ENCODE results near the gene GPR137. TPM values are rescaled to one million over a fixed set of nuclear protein-coding genes. Genes with fewer than 3 reads are reported as not detected.

The GPR137 gene
- total RNA-seq, 1 donor from 2014 or later = 18.5 TPM

DNA sequence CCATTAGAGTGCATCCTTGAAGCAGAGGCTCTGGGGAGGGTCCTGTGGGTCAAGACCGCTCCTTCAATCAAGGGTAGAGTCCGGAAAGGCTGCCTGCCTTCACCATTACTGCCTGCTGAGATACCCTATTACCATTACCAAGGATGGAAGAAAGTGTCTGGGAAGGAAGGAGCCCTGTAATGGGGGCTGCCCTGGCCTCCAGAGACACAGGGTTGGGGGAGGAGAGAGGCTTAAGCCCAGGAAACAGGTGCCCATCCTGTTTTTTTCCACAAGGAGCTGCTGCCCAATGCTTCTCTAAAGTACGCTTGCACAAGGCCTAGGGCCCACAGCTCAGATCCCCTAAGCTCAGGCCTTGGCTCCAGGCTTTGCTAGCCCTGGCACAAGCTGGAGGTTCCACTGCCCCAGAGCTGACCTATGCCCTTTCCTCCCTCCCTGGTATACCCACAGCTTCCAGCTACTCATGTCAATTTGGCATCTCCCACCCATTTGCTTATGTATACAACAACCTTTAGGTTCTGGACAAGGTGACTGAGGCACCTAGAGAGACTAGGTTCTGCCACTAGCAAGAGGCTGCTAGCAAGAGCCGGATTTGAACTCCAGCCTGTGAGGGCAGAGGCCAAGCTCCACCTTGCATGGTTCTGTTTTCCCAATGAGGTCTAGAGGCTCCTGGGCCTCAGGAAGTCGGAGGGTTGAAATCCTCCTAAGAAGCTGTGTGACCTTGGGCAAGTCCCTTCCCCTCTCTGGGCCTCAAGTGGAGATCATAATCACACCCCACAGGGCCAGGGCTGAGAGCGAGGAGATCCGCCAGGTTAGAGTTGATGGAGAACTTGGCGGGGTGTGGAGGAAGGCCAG lies 35.9 kb upstream of the GPR137 start:
- no peak for ATAC-seq

DNA sequence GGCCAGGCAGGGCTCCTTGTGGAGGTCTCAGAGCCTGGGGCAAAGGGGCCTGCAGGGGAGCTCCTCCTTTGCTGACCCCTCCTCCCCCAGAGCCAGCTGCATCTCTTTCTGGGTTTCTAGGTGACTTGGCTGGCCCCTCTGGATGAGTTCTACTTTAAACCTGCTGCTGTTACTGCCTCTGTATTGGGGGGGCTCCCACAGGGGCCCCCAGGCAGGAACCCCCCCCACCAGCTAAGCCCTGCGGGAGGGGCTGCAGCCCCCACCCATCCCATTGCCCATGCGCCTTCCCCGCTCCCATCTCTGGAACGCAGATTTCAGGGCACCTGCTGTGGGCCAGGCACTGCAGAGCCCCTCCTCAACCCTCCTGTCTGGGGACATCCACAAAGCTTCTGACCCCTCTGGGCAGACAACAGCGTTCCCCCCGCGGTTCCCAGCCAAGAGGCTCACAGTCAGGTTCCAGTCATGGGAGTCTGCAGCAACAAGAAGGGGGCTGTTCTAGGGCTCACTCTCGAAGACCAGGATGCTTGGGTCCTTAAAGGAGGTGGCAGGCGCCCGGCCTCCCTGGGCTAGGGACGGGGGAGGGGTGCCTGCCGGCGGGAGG lies 35.1 kb upstream of the GPR137 start:
- ATAC-seq = no peak

DNA sequence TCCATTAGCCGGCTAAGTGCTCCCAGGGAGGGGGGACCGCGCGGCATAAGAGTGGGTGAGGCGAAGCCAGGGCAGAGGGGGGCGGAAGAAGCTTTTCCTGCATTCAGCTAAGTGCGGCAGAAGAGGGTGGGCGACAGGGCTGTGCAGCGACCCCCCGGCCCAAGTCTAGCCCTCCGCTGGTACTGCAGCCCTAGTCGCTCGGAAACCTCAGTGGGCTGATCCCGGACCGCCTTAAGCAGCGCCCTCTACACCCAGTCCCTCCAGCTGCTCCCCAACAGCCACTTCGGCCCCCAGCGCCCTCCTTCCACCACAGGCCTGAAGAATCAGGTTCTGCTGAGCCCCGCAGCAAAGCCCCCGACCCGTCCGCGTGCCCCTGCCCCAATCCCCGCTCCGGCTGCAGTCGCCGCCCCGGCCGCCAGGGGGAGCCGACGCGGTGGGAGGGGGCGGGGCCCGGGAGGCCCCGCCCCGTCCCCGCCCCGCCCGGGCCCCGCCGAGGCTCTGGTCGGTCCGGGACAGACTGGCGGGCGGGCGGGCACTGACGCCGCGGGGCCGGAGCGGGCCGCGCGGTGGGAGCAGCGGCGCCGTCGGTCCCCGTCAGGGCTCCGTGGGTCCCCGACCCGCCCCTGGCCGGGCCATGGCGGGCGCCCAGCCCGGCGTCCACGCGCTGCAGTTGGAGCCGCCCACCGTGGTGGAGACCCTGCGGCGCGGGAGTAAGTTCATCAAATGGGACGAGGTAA lies 34.5 kb upstream of the GPR137 start, which contains the start of gene PLCB3:
Gene PLCB3, plus strand, starts transcription at position 515 of the 737 bp plus-strand sequence. Its CDS starts 120 bp downstream, at position 635.
- peak; percentile 61 for ATAC-seq

DNA sequence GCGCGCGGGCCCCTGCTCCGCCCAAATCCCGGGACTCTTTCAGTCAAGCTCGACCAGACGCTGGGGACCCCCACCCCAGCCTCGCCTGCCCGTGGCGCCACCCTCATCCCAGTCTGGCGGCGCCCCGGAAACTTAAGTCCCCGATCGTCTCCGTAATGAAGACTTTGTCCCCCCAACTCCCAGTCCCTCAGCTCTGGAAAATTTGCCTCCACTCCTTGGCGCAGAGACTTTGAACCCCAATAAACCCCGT lies 34.0 kb upstream of the GPR137 start:
- ATAC-seq = no peak

DNA sequence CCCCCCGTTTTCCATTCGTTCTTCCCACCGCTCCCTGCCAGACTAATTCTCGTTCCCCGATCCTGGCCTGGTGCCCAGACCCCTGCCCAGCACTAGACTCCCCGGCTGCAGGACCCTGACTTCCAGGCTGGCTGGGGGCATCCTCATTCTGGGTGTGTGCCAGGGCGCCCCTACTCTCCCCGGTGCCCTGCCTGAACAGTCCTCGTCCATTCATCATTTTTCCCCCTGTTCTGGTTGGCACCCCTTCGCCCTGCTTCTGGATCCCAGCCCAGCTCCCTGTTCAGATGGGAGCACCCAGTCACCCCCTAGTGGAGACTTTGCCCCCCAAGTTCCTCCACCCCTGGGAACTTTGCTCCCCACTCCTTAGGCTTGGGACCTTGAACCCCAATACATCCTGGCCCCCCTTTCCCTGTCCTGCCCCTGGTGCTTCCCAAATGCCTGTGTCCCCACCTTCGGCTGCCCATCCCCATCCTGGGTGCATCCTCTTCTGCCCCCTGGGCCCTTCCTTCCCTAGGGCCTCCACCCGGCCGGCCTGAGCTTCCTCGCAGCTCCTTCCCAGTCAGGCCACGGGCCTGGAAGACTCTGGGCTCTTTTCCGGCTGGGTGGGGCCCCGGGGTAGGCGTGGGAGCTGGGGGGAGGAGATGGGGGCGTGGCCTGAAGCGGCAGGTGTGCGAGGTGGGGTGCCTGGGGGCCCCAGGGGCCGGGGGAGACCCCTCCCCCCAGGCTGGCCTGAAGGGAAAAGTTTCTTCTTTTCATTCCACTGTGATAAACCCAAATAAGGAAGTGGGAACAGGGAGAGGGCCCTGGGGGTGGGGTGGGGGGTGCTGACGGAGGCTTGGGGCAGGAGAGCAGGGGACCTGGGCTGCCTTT lies 33.4 kb upstream of the GPR137 start:
- ATAC-seq = peak; percentile 48

DNA sequence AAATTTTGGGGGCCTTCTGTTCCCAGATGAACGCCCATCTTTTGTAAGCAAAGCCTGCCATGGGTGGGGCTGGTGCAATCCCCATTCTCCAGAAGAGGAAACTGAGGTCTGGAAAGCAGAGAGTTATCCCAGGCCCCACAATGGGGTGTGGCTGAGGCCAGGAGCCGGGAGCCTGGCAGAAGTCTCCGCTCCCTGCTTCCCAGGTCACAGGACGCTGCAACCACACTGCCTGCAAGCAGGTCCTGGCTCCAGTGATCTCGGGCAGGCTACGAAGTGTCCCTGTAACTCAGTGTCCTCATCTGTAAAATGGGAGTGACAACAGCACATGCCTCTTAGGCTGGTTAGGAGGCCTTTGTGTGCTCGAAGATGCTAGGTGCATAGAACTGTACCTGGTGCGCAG lies 32.6 kb upstream of the GPR137 start:
- no peak for ATAC-seq

DNA sequence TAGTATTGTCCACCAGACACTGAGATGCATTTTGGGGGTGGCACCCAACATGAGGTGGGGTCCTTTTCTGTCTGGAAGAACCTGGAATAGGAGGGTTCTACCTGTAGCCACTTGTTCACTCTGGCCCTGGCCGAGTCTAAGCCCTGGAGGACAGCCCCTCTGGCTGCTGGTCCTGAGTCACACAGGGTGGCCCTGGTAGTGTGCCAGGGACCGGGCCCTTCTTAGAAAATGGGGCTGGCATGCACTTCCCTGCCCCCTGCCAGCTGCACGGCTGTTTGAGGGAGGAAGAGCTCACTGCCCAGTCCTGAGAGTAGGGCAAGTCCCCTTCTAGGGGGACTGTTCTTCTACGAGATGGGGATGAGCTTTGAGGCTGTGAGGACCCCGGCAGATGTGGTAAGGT lies 32.2 kb upstream of the GPR137 start:
- ATAC-seq = no peak

DNA sequence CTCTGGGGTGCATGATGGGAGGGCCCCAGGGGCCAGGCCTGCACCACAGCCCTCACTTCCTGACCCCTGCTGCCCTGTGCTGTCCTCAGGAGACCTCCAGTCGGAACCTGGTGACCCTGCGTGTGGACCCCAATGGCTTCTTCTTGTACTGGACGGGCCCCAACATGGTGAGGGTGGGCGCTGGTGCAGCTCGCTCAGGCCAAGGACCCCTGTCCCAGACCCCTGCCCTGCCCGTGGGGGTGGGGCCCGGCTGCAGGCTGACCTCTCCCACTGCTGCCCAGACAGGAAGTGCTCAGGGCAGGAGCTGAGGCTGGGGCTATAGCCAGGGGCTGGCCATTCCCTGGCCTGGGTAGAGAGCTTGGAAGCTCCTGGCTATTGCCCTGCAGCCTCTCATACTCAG lies 31.3 kb upstream of the GPR137 start:
- no peak for ATAC-seq

DNA sequence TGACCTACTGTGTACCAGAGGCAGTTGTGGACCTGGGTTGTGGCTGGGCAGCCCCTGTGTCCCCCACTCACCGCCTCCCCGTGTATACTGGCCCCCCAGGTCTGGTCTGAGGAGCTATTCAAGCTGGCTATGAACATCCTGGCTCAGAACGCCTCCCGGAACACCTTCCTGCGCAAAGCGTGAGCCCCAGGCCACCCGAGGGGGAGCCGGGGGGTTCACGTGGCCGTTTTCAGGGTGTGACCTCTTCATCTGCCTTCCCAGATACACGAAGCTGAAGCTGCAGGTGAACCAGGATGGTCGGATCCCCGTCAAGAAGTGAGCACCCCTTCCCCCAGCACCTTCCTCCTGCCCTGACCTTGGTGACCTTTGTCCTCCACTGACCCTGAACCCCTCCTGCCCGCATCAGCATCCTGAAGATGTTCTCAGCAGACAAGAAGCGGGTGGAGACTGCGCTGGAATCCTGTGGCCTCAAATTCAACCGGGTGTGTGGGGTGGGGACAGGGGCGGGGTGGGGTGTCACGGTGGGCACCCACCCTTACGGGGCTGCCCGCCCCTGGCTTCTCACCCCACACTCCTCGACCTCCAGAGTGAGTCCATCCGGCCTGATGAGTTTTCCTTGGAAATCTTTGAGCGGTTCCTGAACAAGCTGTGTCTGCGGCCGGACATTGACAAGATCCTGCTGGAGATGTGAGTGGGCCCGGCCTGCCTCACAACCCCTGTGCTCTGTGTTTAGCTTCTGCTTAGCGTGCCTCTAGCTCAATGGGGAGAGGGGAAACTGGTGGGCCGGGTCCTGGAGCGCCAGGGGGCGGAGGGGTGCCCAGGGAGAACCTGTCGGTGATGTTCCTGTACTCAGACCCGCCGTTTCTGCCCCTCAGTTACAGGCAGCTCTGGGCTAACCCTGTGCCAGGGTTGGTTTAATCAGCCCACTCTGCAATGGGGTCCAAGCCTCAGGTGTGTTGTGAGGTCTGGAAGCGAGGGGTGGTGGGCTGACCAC lies 30.2 kb upstream of the GPR137 start:
- ATAC-seq = no peak

DNA sequence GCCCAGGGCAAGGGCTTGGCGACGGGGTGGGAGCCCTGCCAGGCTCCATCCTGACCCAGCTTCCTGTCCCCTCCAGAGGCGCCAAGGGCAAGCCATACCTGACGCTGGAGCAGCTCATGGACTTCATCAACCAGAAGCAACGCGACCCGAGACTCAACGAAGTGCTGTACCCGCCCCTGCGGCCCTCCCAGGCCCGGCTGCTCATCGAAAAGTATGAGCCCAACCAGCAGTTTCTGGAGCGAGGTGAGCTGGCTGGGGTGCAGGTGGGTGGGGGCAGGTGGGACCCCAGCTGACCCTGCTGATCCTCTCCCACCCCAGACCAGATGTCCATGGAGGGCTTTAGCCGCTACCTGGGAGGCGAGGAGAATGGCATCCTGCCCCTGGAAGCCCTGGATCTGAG lies 29.3 kb upstream of the GPR137 start:
- no peak for ATAC-seq

DNA sequence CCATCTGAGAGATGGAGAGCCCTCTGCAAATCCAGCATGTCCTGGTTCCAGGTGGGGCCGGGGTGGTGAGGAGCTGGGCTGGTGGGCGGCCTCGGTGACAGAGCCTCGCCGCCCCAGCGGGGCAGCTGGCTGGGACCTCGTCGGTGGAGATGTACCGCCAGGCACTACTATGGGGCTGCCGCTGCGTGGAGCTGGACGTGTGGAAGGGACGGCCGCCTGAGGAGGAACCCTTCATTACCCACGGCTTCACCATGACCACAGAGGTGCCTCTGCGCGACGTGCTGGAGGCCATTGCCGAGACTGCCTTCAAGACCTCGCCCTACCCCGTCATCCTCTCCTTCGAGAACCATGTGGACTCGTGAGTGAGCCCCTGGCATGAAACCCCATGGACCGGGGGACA lies 27.3 kb upstream of the GPR137 start:
- ATAC-seq = no peak

DNA sequence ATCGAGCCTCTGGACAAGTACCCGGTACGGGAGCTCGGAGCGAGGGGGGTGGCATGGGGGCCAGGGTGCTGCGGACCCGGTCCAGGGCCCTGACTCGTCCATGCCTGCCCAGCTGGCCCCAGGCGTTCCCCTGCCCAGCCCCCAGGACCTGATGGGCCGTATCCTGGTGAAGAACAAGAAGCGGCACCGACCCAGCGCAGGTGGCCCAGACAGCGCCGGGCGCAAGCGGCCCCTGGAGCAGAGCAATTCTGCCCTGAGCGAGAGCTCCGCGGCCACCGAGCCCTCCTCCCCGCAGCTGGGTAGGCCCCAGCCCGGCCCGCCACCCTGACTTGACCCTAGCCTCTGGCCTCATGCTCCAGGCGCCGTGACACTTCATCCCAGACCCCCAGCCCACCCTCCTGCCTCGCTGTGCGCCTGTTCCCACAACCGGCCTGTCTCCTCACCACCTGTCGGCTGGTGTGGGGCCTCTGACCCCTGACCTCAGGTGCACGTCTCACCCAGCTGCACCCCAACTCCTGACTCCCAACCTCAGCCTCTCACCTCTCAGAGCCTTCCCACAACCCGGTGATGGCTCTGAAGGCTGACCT lies 26.6 kb upstream of the GPR137 start:
- no peak for ATAC-seq

DNA sequence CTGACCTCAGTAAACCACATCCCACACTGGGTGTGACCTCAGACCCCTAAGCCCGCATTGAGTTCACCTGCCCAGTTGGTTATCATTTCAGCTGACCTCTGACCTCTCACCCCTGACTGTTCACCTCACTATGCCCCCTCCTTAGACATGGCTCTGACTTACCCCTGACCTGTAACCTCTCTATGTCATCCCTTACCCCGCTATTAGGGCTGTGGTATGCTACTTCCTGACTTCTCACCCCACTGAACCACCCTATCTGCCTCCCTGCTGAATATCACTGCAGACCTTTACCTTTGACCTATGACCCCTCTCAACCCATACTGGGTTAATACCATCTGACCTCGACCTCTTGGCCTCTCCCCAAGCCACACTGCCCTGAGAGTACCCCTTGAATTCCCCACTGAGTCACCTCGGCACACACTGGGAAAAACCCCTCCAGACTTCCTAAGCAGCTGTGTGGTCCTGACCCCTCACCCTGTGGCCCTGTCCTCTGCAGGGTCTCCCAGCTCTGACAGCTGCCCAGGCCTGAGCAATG lies 26.0 kb upstream of the GPR137 start:
- ATAC-seq = no peak

DNA sequence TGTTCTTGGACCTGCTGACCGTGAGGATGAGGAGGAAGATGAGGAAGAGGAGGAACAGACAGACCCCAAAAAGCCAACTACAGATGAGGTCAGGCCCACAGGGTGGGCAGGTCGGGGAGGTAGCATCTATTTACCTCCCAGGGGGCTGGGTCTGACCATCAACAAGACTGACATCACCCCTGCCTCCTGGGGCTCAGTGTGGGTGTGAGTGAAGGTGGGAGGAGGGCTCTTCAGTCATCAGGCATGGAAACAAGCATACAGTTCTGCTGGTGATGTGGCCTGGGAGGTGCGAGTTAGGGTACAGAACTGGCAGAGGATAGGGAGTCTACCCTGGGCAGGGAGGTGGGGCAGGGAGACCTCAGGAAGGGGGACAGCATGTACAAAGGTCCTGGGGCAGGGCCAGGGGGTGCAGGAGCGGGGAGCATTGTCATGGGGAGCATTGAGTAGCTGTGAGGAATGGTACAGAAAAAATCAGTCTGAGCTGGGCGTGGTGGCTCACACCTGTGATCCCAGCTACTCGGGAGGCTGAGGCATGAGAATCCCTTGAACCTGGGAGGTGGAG lies 25.4 kb upstream of the GPR137 start:
- no peak for ATAC-seq

DNA sequence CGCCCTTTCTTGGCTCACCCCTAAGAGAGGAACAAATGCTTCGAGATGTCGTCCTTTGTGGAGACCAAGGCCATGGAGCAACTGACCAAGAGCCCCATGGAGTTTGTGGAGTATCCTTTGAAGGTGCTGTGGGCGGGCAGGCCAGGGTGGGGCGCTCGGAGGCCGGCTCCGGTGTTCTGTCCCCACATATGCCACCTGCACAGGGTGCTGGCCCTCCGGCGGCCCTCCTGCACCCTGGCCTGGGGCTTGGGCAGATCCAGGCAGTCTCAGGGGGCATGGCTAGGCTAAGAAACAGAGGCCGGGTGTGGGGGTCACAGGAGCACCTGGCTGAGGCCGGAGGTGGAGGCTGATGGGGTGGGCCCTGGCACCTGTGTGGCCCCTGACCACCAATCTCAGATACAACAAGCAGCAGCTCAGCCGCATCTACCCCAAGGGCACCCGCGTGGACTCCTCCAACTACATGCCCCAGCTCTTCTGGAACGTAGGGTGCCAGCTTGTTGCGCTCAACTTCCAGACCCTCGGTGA lies 24.0 kb upstream of the GPR137 start:
- no peak for ATAC-seq

DNA sequence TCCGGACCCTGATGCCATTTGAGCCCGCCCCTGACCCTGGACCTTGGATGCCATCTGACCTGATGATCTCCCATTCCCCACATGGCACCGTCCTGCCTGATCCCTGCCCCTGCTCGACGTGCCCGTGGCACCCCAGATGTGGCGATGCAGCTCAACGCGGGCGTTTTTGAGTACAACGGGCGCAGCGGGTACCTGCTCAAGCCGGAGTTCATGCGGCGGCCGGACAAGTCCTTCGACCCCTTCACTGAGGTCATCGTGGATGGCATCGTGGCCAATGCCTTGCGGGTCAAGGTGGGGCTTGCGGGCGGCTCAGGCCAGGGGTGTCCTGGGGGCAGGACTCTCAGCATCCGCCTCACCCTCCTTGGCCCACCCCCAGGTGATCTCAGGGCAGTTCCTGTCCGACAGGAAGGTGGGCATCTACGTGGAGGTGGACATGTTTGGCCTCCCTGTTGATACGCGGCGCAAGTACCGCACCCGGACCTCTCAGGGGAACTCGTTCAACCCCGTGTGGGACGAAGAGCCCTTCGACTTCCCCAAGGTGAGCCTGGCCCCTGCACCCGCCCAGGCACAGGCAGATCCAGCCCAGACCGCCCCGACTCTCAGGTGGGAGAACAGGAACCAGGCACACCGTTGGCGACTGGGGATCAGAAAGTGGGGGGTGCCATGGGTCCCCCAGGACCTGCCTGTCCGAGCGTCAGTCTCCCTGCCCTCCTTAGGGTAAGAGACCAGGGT lies 23.2 kb upstream of the GPR137 start:
- ATAC-seq = no peak

DNA sequence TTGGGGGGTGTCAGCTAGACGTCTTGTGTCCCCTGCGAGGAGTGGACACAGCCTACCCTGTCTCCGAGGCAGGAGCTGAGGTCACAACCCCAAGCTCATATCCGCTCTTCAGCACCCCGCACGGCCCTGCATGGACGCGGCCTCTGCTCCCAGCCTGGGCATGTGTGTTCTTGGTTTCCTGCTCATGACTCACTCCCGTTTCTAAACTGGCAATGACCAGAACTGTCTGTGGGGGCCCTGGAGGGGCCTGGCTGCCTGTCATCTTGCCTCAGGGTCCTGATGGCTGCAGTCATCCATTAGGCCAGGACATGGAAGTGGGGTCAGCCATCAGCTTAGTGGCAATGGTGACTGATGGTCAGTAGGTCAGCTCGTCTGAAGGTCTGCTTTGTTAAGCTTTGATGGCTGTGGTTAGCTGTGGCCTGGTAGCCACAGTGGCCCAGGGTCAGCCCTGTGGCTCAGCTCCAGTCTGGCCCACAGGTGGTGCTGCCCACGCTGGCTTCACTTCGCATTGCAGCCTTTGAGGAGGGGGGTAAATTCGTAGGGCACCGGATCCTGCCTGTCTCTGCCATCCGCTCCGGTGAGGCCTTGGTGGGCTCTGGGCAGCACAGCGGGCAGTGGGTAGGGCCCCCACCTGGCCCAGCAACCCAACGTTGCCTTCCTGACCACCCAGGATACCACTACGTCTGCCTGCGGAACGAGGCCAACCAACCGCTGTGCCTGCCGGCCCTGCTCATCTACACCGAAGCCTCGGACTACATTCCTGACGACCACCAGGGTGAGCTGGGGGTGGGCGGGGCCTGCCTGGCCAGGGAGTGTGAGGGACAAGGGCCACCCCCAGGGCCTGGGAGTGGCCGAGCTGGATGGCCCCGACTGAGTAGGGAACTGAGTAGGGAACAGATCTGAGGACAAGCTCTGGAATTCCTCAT lies 22.4 kb upstream of the GPR137 start:
- ATAC-seq = no peak

DNA sequence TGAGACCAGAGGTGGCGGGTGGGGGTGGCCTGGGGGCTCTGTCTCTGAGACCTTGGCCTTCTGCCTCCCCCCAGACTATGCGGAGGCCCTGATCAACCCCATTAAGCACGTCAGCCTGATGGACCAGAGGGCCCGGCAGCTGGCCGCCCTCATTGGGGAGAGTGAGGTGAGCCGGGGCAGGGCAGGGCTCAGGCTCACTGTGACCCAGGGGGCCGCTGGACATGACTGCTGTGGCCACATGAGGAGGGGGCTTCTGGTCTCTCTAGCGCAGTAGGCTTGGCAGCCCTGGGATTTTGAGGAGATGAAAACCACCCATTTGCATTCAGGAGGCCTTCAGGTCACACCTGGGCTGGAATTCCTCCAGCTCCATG lies 21.7 kb upstream of the GPR137 start:
- no peak for ATAC-seq

Measured in esophagus mucosa (tissue), 1 donor.